NCI-H524 (cell line): ENCODE data around the gene SLC2A9.

Source experiments
- DNase-seq, 2 experiments: peaks; one replicate each; lab custom pipeline; 2025; lab: John Stamatoyannopoulos, UW

The SLC2A9 gene

DNA sequence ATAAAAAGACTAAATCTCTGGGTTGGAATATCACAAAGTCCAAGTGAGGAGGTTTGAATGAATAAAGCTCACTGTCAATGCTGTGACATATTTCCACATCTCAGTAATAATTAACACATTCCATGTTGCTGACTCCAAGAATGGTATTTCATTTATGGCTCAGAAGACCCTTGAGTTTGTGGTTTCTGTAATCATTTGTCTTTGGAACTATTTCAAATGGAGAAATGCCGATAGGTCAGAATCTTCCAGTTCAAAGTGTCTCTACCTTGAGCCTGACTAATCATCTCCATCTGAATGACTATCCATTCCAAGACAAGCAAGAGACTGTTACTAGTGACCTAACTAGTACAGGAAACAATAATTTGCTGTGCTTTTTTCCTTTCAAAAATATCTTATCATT lies 24.2 kb upstream of the SLC2A9 start:
- DNase-seq: no peak

DNA sequence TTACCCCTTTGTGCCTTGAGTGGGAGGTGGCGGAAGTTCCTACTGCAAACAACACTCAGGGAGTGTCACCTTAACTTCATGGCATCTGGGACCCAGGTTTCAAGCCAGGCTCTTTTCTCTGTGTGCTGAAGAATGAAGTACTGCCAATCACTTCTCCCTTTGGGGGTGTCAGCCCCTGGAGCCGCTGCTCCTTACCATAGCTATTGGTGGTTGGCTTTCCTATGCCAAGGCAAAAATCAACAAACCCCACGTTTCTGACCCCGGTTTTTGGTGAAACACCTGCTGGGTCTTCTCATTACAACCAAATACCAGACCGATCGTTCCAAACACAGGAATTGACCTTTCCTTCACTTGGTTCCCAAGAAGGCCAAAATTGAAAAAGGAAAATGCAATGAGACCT lies 19.7 kb upstream of the SLC2A9 start:
- no peak for DNase-seq

DNA sequence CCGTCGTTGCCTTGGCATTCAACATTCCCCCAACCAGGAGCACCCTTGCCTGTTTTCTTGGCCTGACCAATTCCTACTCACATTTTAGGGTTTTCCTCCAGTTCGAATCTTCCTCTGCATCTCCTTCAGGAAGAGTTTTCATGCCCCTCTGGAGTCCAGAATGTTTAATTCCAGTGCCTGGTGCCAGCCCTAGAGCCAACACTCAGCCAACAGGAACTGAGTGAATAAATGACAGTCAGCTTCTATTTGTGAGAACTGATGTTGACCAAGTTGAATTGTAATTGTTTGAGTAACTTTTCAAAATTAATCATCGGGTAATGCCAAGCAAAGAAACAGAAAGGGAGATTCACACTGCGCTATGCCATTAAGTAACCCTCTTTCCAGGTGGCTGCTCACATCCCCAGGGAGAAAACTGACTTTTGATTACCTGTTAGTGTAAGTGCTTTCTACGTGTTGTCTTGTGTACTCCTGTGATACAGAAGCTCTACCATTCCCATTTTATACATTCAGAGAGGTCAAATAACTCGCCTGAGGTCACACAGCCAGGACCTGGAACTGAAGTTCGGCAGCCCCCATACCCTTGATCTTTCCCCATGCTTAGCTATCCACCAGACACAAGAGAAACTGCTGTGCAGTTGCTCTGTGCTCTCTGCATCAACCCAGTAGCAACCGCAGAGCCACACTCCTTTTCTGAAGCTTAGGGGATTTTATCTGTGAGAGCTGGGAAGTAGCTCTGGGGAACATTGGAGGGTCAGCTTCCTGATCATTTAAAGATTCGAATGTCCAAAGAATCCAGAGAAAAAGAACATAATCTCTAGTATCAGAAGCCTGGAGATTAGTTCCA lies 19.0 kb upstream of the SLC2A9 start:
- DNase-seq: no peak

- no peak for DNase-seq
Measured at GRCh38 chr4:10036807-10037342, 15.6 kb upstream of the SLC2A9 start.

DNA sequence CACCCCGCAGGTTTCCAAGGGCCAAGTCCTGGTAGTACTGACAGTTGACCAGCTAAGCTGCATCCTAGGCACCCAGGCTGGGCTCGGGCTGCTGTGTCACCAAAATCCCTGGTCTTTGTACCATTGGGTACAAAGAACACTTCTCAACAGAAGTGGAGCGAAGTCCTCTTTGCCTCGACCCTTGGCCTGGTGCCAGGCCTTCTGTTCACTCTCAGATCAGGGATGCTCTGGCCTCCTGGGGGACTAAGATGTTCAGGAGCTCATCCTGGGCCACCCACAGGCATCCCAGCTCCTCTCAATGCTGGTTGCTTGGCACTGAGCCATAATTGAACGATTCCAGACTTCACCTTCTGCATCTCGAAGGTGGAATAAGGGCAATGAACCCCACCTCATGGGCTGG lies 13.8 kb upstream of the SLC2A9 start:
- DNase-seq: peak; percentile 55 to 77

DNA sequence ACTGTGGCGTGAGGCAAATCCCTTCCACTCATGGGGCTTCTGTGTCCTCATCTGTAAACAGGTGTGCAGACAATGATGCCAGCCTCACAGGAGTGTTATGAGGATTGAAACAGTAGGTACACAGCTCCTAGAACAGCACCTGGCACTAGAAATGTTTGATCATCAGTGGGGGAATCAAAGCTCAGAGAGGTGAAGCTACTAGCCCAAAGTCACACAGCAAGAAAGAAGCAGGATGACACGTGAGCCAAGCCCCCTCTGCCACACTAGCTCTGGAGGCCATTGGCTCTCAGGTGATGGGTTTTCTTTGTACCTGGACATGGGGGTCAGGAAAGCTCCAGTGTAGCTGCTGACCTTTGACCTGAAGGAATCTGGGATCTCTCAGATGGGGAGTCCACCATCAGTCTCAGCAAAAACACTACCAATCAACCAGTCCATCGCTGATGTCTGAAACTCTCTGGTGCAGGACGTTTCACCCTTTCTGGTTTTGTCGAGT lies 13.4 kb upstream of the SLC2A9 start:
- no peak for DNase-seq

- DNase-seq: no peak
Measured at GRCh38 chr4:10034136-10034535, 12.8 kb upstream of the SLC2A9 start.

DNA sequence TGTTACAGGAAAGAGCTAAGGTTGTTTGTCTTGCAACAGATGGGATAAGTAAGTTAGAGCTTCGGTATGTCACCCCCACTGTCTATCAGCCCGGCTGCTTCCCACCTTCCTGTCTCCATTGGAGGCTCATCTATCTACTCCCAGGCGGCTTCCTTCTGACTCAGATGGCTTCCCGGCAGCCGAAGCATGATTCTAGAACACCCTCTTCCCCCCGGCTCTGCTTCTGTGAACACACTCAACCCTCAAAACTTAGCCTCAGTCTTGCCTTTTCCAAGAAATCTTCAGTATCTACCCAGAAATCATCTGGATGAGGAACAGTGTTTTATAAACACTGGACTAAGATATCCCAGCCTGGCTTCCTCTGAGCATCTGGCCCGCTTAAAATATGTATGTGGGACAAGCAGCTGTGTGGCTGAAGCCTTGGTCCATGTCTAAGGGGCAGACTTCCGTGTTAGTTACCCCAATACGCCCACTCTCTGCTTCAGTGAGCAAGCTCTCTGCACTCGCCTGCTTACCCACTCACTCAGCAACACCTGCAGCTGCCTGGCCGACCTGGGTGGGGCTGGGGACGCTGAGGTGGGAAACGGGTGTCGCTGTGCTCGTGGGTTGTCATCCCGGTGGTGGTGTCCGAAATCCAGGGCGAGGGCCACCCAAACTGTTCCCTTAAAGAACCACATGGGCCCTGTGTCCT lies 12.0 kb upstream of the SLC2A9 start:
- peak; percentile 12 to 56 for DNase-seq

DNA sequence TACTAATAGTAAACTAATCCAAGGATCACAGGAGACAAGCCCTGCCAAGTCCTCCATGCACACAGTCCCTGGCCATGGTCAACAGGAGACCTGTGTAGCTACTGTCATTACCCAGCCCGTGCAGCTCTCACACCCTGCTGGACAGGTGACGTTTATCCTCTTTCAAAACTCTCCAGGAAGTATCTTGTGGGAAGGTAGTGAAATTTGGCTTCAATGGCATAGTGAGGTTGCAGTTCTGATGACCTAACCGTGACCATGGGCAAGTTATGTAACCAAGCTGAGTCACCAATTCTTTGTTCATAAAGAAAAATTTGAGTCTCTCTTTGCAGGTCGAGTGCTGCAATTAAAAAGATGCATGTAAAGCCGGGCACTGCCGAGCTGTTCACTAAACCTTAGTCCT lies 11.3 kb upstream of the SLC2A9 start:
- no peak for DNase-seq

GRCh38 chr4:10031668-10032590 lies 10.6 kb upstream of the SLC2A9 start:
- DNase-seq: no peak

DNA sequence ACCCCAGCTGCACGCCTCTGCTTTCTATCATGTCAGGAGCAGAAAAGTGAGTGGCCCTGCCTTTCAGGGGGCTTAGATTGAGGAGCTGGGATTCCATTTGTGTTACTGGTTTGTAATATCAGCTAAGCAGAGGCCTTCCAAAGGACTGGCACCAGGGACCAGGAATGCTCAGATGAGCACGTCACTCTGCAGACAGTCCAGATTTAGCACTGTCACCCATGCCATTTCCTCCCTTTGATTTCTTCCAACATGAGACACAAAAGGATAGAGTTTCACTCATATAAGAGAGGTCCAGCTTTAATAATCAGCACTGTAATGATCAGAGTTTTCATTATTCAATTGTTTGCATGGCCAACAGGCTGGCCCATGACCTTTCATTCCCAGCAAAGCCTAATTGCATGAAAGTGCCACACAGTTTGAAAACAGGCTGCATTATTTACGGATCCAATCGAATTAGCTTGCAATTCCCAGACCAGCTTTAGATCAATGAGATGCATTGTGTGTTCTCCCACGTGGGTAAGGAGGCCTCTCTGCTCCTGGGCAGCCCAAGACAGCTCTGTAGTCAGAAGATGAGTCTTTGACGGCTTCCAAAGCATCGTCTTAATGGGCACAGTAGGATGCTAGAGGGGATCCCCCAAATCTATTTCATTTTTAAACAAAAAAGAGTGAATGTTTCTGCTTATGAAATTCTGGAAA lies 9.8 kb upstream of the SLC2A9 start:
- no peak for DNase-seq

- no peak for DNase-seq
Measured at GRCh38 chr4:10029403-10029802, 8.1 kb upstream of the SLC2A9 start.

- DNase-seq: no peak
Measured at GRCh38 chr4:10028910-10029309, 7.6 kb upstream of the SLC2A9 start.

DNA sequence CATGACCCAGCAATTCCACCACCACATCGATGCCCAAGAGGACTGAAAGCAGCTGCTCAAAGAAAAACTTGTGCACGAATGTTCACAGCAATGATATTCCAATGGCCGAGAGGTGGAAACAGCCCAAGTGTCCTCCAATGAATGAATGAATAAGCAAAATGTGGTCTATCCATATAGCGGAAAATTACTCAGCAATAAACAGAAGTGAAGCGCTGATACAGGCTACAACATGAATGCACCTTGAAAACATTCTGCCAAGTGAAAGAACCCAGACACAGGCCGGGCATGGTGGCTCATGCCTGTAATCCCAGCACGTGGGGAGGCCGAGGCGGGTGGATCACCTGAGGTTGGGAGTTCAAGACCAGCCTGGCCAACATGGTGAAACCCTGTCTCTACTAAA lies 5.2 kb upstream of the SLC2A9 start:
- DNase-seq: no peak

DNA sequence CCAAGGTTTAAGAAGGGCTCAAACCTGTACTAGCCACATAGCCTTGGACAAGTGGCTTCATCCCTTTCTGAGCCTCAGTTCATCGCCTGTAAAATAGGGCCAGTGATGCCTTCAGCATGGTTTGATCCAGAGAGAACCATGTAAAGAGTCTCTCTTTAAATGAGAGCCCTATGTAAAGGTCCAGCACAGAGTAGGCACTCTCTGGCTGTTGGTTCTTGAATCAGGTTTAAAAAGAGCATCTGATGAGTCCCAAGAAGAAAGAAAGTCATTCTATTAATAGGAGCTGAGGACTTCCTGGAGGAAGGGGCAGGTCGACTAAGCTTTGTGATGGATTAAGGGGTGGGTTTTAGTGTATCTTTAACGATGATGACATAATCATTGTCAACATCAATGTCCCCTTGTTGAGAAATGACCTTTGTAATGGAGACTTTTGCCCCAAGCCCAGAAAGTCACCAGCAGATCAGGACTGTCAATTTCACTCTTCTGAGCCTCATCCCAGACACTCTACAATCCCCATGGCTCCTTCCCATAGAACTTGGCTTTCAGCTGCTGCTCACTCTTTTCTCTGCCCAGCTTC lies 4.0 kb upstream of the SLC2A9 start:
- DNase-seq: no peak

- DNase-seq: no peak
Measured at GRCh38 chr4:10024303-10024702, 3.0 kb upstream of the SLC2A9 start.

DNA sequence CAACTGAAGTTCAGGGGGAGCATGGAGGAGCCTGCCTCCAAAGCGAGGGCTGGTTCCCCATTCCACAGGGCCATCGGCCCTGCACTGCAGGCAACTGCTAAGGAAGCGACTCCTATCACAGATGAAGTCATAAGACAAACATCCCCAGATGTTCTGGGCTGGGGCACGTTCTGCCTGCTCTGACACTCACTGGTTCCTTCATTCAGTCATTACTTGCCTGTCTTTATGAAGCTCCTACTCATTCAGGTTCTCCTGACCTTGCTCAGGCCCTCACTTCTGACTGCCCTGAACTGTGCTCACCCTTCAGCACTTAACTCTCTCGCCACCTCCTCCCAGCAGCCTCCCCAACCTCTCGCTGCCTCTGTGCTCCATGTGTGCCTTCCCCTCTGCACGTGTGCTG lies 2.5 kb upstream of the SLC2A9 start:
- no peak for DNase-seq

- DNase-seq: no peak
Measured at GRCh38 chr4:10023050-10023419, 1.7 kb upstream of the SLC2A9 start.

GRCh38 chr4:10022346-10023049 lies 1.2 kb upstream of the SLC2A9 start:
- DNase-seq: no peak

- no peak for DNase-seq
Measured at GRCh38 chr4:10021653-10022023, 341 bp upstream of the SLC2A9 start.

DNA sequence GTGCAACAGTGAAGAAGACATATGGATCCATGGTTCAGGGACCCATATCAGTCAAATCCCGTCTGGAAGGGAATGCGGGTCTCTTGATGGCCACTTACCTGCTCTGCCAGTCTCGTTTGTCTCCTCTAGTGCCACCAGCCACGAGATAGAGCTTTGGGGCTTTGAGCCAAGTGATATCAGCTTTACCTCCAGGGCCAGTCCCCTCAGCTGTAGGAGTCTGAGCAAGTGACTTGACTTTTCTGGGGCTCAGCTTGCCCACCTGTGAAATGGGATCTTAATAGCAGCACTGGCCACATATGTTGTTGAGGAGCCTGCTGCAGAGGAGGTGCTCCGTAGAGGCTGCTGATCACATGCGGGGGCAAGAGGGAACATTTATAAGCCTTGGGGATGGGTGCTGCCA lies 1.2 kb downstream of the SLC2A9 start:
- no peak for DNase-seq
